Trophoblast cell (in vitro differentiated cells and primary cell): ENCODE data around the gene SULT1A3.
"Not testable (repeated sequence)": the region's sequence is repeated elsewhere in the genome, so short reads cannot be mapped to it uniquely, and the experiment has no call there.

Source experiments
- DNase-seq, 2 donors: peaks; one replicate each; pipeline ENCODE4 v3.0.0-alpha.2; 2016
- H2AFZ ChIP-seq: 2 replicates; pipeline ENCODE4 v1.6.1; 2013; ENCODE audit warnings: low read length, moderate library complexity, mild to moderate bottlenecking; ENCODE audit not compliant: insufficient read depth, poor library complexity
- H2AK5ac ChIP-seq: 2 replicates; pipeline ENCODE4 v1.6.1; 2013; ENCODE audit warnings: mild to moderate bottlenecking, low read length
- H2BK120ac ChIP-seq: 2 replicates; pipeline ENCODE4 v1.6.1; 2013; ENCODE audit warnings: low read length, mild to moderate bottlenecking, moderate library complexity; ENCODE audit not compliant: insufficient read depth, poor library complexity
- H2BK12ac ChIP-seq: 2 replicates; pipeline ENCODE4 v1.6.1; 2013; ENCODE audit warnings: mild to moderate bottlenecking, low read length, moderate library complexity
- H2BK5ac ChIP-seq: 2 replicates; pipeline ENCODE4 v1.6.1; 2013; ENCODE audit warnings: low read length, low read depth, moderate library complexity, mild to moderate bottlenecking; ENCODE audit not compliant: poor library complexity
- H3K14ac ChIP-seq: 2 replicates; pipeline ENCODE4 v1.6.1; 2013; ENCODE audit warnings: mild to moderate bottlenecking, low read length
- H3K18ac ChIP-seq: 2 replicates; pipeline ENCODE4 v1.6.1; 2013; ENCODE audit warnings: mild to moderate bottlenecking, low read length
- H3K23ac ChIP-seq: 2 replicates; pipeline ENCODE4 v1.6.1; 2013; ENCODE audit warnings: low read length
- H3K27ac ChIP-seq: 2 replicates; pipeline ENCODE4 v1.5.1; 2013; ENCODE audit warnings: low read depth, mild to moderate bottlenecking, inconsistent platforms, low read length, moderate library complexity
- H3K27me3 ChIP-seq: 2 replicates; pipeline ENCODE4 v1.6.1; 2013; ENCODE audit warnings: inconsistent platforms, mild to moderate bottlenecking, low read length, moderate library complexity; ENCODE audit not compliant: insufficient read depth
- H3K36me3 ChIP-seq, 2 experiments: 1 replicate in 1 of 2; 2 replicates in 1 of 2; pipeline ENCODE4 v1.6.1; 2013; ENCODE audit warnings: low read length in 2 of 2, mild to moderate bottlenecking in 2 of 2, moderate library complexity in 1 of 2; ENCODE audit not compliant: insufficient read depth in 2 of 2, control insufficient read depth in 1 of 2
- H3K4ac ChIP-seq: 2 replicates; pipeline ENCODE4 v1.6.1; 2013; ENCODE audit warnings: low read depth, mild to moderate bottlenecking, low read length, moderate library complexity
- H3K4me1 ChIP-seq, 2 experiments: 1 replicate in 1 of 2; 2 replicates in 1 of 2; pipeline ENCODE4 v1.6.1; 2013; ENCODE audit warnings: low read length in 2 of 2, mild to moderate bottlenecking in 2 of 2, moderate library complexity in 1 of 2; ENCODE audit not compliant: insufficient read depth in 2 of 2, control insufficient read depth in 1 of 2
- H3K4me2 ChIP-seq: 2 replicates; pipeline ENCODE4 v1.6.1; 2013; ENCODE audit warnings: inconsistent platforms, mild to moderate bottlenecking, low read length, moderate library complexity
- H3K4me3 ChIP-seq: 2 replicates; pipeline ENCODE4 v1.5.1; 2013; ENCODE audit warnings: mild to moderate bottlenecking, low read depth, low read length, inconsistent platforms
- H3K79me1 ChIP-seq: one replicate; pipeline ENCODE4 v1.6.1; 2013; ENCODE audit warnings: low read length
- H3K79me2 ChIP-seq: 2 replicates; pipeline ENCODE4 v1.6.1; 2013; ENCODE audit warnings: low read length, mild to moderate bottlenecking; ENCODE audit not compliant: control insufficient read depth, insufficient read depth, poor library complexity
- H3K9ac ChIP-seq: 2 replicates; pipeline ENCODE4 v1.6.1; 2013; ENCODE audit warnings: mild to moderate bottlenecking, low read length
- H3K9me3 ChIP-seq: 2 replicates; pipeline ENCODE4 v1.6.1; 2013; ENCODE audit warnings: low read depth, mild to moderate bottlenecking, control low read depth, inconsistent platforms, low read length; ENCODE audit not compliant: insufficient read depth
- H4K12ac ChIP-seq: 2 replicates; pipeline ENCODE4 v1.6.1; 2013; ENCODE audit warnings: low read depth, mild to moderate bottlenecking, low read length, moderate library complexity
- H4K8ac ChIP-seq: 2 replicates; pipeline ENCODE4 v1.6.1; 2013; ENCODE audit warnings: low read depth, mild to moderate bottlenecking, low read length, moderate library complexity
- H4K91ac ChIP-seq: one replicate; pipeline ENCODE4 v1.6.1; 2013; ENCODE audit warnings: low read depth, mild to moderate bottlenecking, low read length, moderate library complexity
- WGBS: extraction: QIAGEN DNeasy Blood & Tissue Kit; methylation state at CpG from one replicate; pipeline ENCODE4 v1.1.7; 2013; ENCODE audit warnings: missing lambda C conversion rate; ENCODE audit not compliant: insufficient read length, insufficient coverage; ENCODE audit errors: extremely low coverage; 5-methylcytosine and 5-hydroxymethylcytosine counted together

The SULT1A3 gene

DNA sequence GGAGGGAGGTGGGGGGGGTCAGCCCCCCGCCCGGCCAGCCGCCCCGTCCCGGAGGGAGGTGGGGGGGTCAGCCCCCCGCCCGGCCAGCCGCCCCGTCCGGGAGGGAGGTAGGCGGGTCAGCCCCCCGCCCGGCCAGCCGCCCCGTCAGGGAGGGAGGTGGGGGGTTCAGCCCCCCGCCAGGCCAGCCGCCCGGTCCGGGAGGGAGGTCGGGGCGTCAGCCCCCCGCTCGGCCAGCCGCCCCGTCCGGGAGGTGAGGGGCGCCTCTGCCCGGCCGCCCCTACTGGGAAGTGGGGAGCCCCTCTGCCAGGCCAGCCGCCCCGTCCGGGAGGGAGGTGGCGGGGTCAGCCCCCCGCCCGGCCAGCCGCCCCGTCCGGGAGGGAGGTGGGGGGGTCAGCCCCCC, 29.6 kb upstream of the SULT1A3 start:
- H2BK5ac ChIP-seq, H3K4me3 ChIP-seq, H3K14ac ChIP-seq, H3K4me2 ChIP-seq, H3K9ac ChIP-seq, DNase-seq, H3K4ac ChIP-seq, H3K36me3 ChIP-seq, H4K12ac ChIP-seq, H4K91ac ChIP-seq, H4K8ac ChIP-seq, H3K23ac ChIP-seq, H3K79me2 ChIP-seq, H2AK5ac ChIP-seq, H3K27ac ChIP-seq, H2BK120ac ChIP-seq, H3K18ac ChIP-seq, H3K9me3 ChIP-seq, H3K4me1 ChIP-seq, H2AFZ ChIP-seq, H3K27me3 ChIP-seq, H2BK12ac ChIP-seq, H3K79me1 ChIP-seq: not testable (repeated sequence)
- no CpG with 5 or more reads among the region's 38 CpGs for WGBS

DNA sequence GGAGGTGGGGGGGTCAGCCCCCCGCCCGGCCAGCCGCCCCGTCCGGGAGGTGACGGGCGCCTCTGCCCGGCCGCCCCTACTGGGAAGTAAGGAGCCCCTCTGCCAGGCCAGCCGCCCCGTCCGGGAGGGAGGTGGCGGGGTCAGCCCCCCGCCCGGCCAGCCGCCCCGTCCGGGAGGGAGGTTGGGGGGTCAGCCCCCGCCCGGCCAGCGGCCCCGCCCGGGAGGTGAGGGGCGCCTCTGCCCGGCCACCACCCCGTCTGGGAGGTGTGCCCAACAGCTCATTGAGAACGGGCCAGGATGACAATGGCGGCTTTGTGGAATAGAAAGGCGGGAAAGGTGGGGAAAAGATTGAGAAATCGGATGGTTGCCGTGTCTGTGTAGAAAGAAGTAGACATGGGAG, 28.9 kb upstream of the SULT1A3 start:
- H3K4me1 ChIP-seq, H2BK120ac ChIP-seq, H3K36me3 ChIP-seq, H3K14ac ChIP-seq, H4K91ac ChIP-seq, H3K4me3 ChIP-seq, H3K27ac ChIP-seq, H3K9ac ChIP-seq, H3K79me2 ChIP-seq, H2BK12ac ChIP-seq, DNase-seq, H4K8ac ChIP-seq, H3K4ac ChIP-seq, H3K18ac ChIP-seq, H3K27me3 ChIP-seq, H2AK5ac ChIP-seq, H3K9me3 ChIP-seq, H2BK5ac ChIP-seq, H4K12ac ChIP-seq, H3K4me2 ChIP-seq, H3K79me1 ChIP-seq, H2AFZ ChIP-seq, H3K23ac ChIP-seq: not testable (repeated sequence)
- WGBS = no CpG with 5 or more reads among the region's 31 CpGs

DNA sequence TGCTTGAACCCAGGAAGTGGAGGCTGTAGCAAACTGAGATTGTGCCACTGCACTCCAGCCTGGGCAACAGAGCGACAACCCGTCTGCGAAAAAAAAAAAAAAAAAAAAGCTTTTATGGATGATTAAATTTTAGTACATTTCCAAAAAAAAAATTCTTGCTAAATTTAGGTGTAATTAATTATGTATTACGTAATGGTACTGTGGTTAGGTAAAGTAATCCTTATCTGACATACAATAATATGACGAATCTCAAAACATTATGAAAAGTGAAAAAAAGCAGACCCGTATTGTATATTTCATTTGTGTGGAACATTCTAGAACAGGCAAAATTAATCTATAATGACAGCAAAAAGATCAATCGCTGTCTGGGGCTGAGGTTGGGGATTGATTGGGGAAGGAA, 26.0 kb upstream of the SULT1A3 start:
- no peaks in the 10 kb centered on the region for H3K79me1 ChIP-seq
- H3K4me2 ChIP-seq = no peak overlapping the region
- no peak overlapping the region for H4K12ac ChIP-seq
- H3K4me3 ChIP-seq = no peak overlapping the region
- no peak overlapping the region for H2AK5ac ChIP-seq
- no peak overlapping the region for H2BK5ac ChIP-seq
- no peak overlapping the region for H3K14ac ChIP-seq
- no peaks in the 10 kb centered on the region for H3K4me1 ChIP-seq
- H3K23ac ChIP-seq = no peak overlapping the region
- H3K27me3 ChIP-seq = no peaks in the 10 kb centered on the region
- H2BK12ac ChIP-seq = no peak overlapping the region
- no peaks in the 10 kb centered on the region for H3K79me2 ChIP-seq
- no peak overlapping the region for H4K8ac ChIP-seq
- WGBS = no CpG with 5 or more reads among the region's 7 CpGs
- H2AFZ ChIP-seq = no peak overlapping the region
- H3K27ac ChIP-seq = no peak overlapping the region
- H3K4ac ChIP-seq = no peak overlapping the region
- no peaks in the 10 kb centered on the region for H3K9me3 ChIP-seq
- no peak overlapping the region for H3K9ac ChIP-seq
- no peak for DNase-seq
- H3K18ac ChIP-seq = no peak overlapping the region
- H4K91ac ChIP-seq = no peak overlapping the region
- H2BK120ac ChIP-seq = no peak overlapping the region
- no peaks in the 10 kb centered on the region for H3K36me3 ChIP-seq

DNA sequence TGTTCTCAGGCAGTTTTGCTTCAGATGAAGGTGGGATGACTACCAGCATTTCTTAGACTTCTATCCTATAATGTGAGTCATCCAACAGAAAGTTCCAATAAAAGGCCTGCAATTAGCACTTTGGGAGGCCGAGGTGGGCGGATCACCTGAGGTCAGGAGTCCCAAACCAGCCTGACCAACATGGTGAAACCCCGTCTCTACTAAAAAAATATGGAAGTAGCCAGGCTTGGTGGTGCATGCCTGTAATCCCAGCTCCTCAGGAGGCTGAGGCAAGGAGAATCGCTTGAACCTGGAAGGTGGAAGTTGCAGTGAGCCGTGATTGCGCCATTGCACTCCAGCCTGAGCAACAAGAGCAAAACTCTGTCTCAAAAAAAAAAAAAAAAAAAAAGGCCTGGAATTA, 22.2 kb upstream of the SULT1A3 start:
- H3K23ac ChIP-seq, H4K12ac ChIP-seq, H3K79me2 ChIP-seq, H3K9ac ChIP-seq, H4K8ac ChIP-seq, H3K4ac ChIP-seq, H3K27ac ChIP-seq, H2BK120ac ChIP-seq, H3K4me1 ChIP-seq, H4K91ac ChIP-seq, H3K79me1 ChIP-seq, H3K14ac ChIP-seq, H2AFZ ChIP-seq, H2BK12ac ChIP-seq, H3K18ac ChIP-seq, H3K27me3 ChIP-seq, H2AK5ac ChIP-seq, H3K9me3 ChIP-seq, H3K4me2 ChIP-seq, H3K4me3 ChIP-seq, H3K36me3 ChIP-seq, H2BK5ac ChIP-seq: not testable (repeated sequence)
- DNase-seq = peak; percentile 41 to 65
- no CpG with 5 or more reads among the region's 6 CpGs for WGBS
